Mammary epithelial cell (primary cell): ENCODE results near the gene COMMD3.

Experiments used
- EZH2 ChIP-seq: IDR thresholded peaks from 2 replicates; pipeline ENCODE4 v1.6.1; 2012; ENCODE audit warnings: low read length, inconsistent platforms, borderline replicate concordance
- TF ChIP-seq, protein P1 (sequence below), 2 donors: IDR thresholded peaks in 1 of 2; conservative IDR thresholded peaks in 1 of 2; 2 replicates each; pipeline ENCODE4 v1.5.1; 2011 to 2012; ENCODE audit warnings: inconsistent platforms in 2 of 2, low read length in 2 of 2, mild to moderate bottlenecking in 2 of 2, control low read depth in 1 of 2, low read depth in 1 of 2; ENCODE audit not compliant: insufficient read depth in 1 of 2; ENCODE audit errors: extremely low read depth in 1 of 2

- TF ChIP-seq, protein P1, sequence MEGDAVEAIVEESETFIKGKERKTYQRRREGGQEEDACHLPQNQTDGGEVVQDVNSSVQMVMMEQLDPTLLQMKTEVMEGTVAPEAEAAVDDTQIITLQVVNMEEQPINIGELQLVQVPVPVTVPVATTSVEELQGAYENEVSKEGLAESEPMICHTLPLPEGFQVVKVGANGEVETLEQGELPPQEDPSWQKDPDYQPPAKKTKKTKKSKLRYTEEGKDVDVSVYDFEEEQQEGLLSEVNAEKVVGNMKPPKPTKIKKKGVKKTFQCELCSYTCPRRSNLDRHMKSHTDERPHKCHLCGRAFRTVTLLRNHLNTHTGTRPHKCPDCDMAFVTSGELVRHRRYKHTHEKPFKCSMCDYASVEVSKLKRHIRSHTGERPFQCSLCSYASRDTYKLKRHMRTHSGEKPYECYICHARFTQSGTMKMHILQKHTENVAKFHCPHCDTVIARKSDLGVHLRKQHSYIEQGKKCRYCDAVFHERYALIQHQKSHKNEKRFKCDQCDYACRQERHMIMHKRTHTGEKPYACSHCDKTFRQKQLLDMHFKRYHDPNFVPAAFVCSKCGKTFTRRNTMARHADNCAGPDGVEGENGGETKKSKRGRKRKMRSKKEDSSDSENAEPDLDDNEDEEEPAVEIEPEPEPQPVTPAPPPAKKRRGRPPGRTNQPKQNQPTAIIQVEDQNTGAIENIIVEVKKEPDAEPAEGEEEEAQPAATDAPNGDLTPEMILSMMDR (conservative IDR thresholded peaks at IDR 0.05 in 1 of 2, IDR thresholded peaks at IDR 0.05 in 1 of 2; ENCODE audit: extremely low read depth in 1 of 2, insufficient read depth in 1 of 2, low read depth in 1 of 2, low read length in 2 of 2): no peak
- TF ChIP-seq EZH2: no peak
These were observed 17.7 kb downstream of the COMMD3 start for GRCh38 chr10:22333975-22334282.
